SK-N-MC (cell line): ENCODE results near the gene ADAMTS19.

Source experiments
- DNase-seq: peaks from one replicate; pipeline ENCODE4 v3.0.0-alpha.2; 2011; ENCODE audit warnings: low read depth, low spot score
- H3K27ac ChIP-seq: fragments of 200-600 bp; sonication (generic); 2 replicates; pipeline ENCODE4 v1.5.1; 2016; ENCODE audit warnings: mixed run types
- H3K36me3 ChIP-seq: fragments of 200-600 bp; sonication (generic); 2 replicates; pipeline ENCODE4 v1.6.1; 2017; ENCODE audit warnings: antibody characterized with exemption, low read length, mixed read lengths; ENCODE audit not compliant: insufficient read depth
- H3K4me3 ChIP-seq: fragments of 200-600 bp; sonication (generic); 2 replicates; pipeline ENCODE4 v1.5.1; 2016
- H3K9ac ChIP-seq: fragments of 200-600 bp; sonication (generic); 2 replicates; pipeline ENCODE4 v1.8.0; 2017; ENCODE audit warnings: mixed run types, mixed read lengths; ENCODE audit not compliant: insufficient read length
- H3K9me3 ChIP-seq: fragments of 200-600 bp; sonication (generic); 2 replicates; pipeline ENCODE4 v1.6.1; 2017; ENCODE audit warnings: low read depth, mild to moderate bottlenecking, antibody characterized with exemption, low read length, moderate library complexity, mixed read lengths
- EZH2 ChIP-seq: fragments of 200-600 bp; sonication (generic); IDR thresholded peaks from one replicate; pipeline ENCODE4 v1.6.1; 2017; ENCODE audit warnings: antibody characterized with exemption
- FOXP2 ChIP-seq: optimal IDR thresholded peaks from 2 replicates; pipeline ENCODE3; 2011; ENCODE audit warnings: mild to moderate bottlenecking, moderate library complexity; ENCODE audit not compliant: insufficient read depth; ENCODE audit errors: extremely low read length, control extremely low read depth
- POLR2AphosphoS5 ChIP-seq: IDR thresholded peaks from 2 replicates; pipeline ENCODE4 v1.6.1; 2012; ENCODE audit warnings: mild to moderate bottlenecking, low read depth, low read length, borderline replicate concordance

Gene ADAMTS19

GRCh38 chr5:129766798-129767197, 306.7 kb downstream of the ADAMTS19 start:
- no peak overlapping the region for H3K27ac ChIP-seq
- no peak overlapping the region for H3K4me3 ChIP-seq
- no peak for DNase-seq
- no peaks in the 10 kb centered on the region for H3K36me3 ChIP-seq
- H3K9ac ChIP-seq: no peak overlapping the region
- H3K9me3 ChIP-seq: no peaks in the 10 kb centered on the region
- TF ChIP-seq EZH2 (no peak), POLR2AphosphoS5 (no peak), FOXP2 (no peak)

- Histone ChIP-seq H3K9ac (no peak overlapping the region), H3K36me3 (no peaks in the 10 kb centered on the region), H3K9me3 (no peaks in the 10 kb centered on the region), H3K4me3 (no peak overlapping the region), H3K27ac (no peak overlapping the region)
- no peak for TF ChIP-seq EZH2
- no peak for TF ChIP-seq FOXP2
- TF ChIP-seq POLR2AphosphoS5: no peak
- DNase-seq: peak; percentile 83
Observed at GRCh38 chr5:129767927-129768380, 307.9 kb downstream of the ADAMTS19 start.

- H3K9me3 ChIP-seq: no peaks in the 10 kb centered on the region
- H3K9ac ChIP-seq: no peak overlapping the region
- TF ChIP-seq POLR2AphosphoS5 (no peak), FOXP2 (no peak), EZH2 (no peak)
- no peak overlapping the region for H3K4me3 ChIP-seq
- H3K36me3 ChIP-seq: no peaks in the 10 kb centered on the region
- no peak for DNase-seq
- H3K27ac ChIP-seq: no peak overlapping the region
Observed at GRCh38 chr5:129768735-129769134, 308.6 kb downstream of the ADAMTS19 start.

- Histone ChIP-seq H3K9ac (no peak overlapping the region), H3K36me3 (no peaks in the 10 kb centered on the region), H3K4me3 (no peak overlapping the region), H3K27ac (no peak overlapping the region), H3K9me3 (no peaks in the 10 kb centered on the region)
- TF ChIP-seq FOXP2 (no peak), POLR2AphosphoS5 (no peak), EZH2 (no peak)
- no peak for DNase-seq
Observed at GRCh38 chr5:129770024-129770820, 310.1 kb downstream of the ADAMTS19 start.

GRCh38 chr5:129771058-129771838, 311.1 kb downstream of the ADAMTS19 start:
- peak; percentile 62 for DNase-seq
- Histone ChIP-seq H3K9ac (no peak overlapping the region), H3K27ac (no peak overlapping the region), H3K36me3 (no peaks in the 10 kb centered on the region), H3K9me3 (no peaks in the 10 kb centered on the region), H3K4me3 (peak overlapping the region; percentile 17; the same call in 1 of the 2 replicates)
- TF ChIP-seq FOXP2 (no peak), POLR2AphosphoS5 (no peak), EZH2 (no peak)

GRCh38 chr5:129773376-129773775, 313.3 kb downstream of the ADAMTS19 start:
- Histone ChIP-seq H3K27ac (no peak overlapping the region), H3K9me3 (no peaks in the 10 kb centered on the region), H3K4me3 (no peak overlapping the region), H3K9ac (no peak overlapping the region), H3K36me3 (no peaks in the 10 kb centered on the region)
- DNase-seq: no peak
- no peak for TF ChIP-seq FOXP2
- TF ChIP-seq EZH2: no peak
- TF ChIP-seq POLR2AphosphoS5: no peak

- Histone ChIP-seq H3K27ac (no peak overlapping the region), H3K9ac (no peak overlapping the region), H3K36me3 (no peaks in the 10 kb centered on the region), H3K4me3 (no peak overlapping the region), H3K9me3 (no peaks in the 10 kb centered on the region)
- TF ChIP-seq FOXP2: no peak
- no peak for TF ChIP-seq POLR2AphosphoS5
- TF ChIP-seq EZH2: no peak
- DNase-seq: no peak
Observed at GRCh38 chr5:129781594-129781993, 321.5 kb downstream of the ADAMTS19 start.
